Neural cell (in vitro differentiated cells): ENCODE measurements around the gene ACAD9. TPM values are rescaled to one million over a fixed set of nuclear protein-coding genes. Genes with fewer than 3 reads are reported as not detected.

Experiments used
- H2AFZ ChIP-seq: fragments of 200-600, 300-800 bp; sonication (generic), shearing (Covaris generic); 2 replicates; pipeline ENCODE4 v1.6.0; 2014; ENCODE audit warnings: low read depth, mild to moderate bottlenecking, antibody characterized with exemption, low read length, moderate library complexity
- H3F3A ChIP-seq: fragments of 200-600 bp; shearing (Covaris generic); 2 replicates; pipeline ENCODE4 v1.6.1; 2016; ENCODE audit warnings: mild to moderate bottlenecking, moderate library complexity, mixed read lengths, antibody characterized with exemption, low read length; ENCODE audit not compliant: insufficient read depth, poor library complexity, severe bottlenecking
- H3K27ac ChIP-seq: fragments of 200-600, 300-800 bp; sonication (generic), shearing (Covaris generic); 2 replicates; pipeline ENCODE4 v1.5.1; 2014; ENCODE audit warnings: mild to moderate bottlenecking, low read length, moderate library complexity
- H3K27me3 ChIP-seq: fragments of 300-800, 200-600 bp; sonication (generic), shearing (Covaris generic); 2 replicates; pipeline ENCODE4 v1.6.0; 2014; ENCODE audit warnings: mild to moderate bottlenecking, low read depth, low read length, moderate library complexity; ENCODE audit not compliant: insufficient read depth
- H3K36me3 ChIP-seq: fragments of 300-800, 200-600 bp; sonication (generic), shearing (Covaris generic); 2 replicates; pipeline ENCODE4 v1.5.1; 2014; ENCODE audit warnings: mild to moderate bottlenecking, antibody characterized with exemption, low read length, moderate library complexity; ENCODE audit not compliant: insufficient read depth
- H3K4me2 ChIP-seq: fragments of 300-800, 200-600 bp; sonication (generic), shearing (Covaris generic); 2 replicates; pipeline ENCODE4 v1.6.0; 2014; ENCODE audit warnings: mild to moderate bottlenecking, low read length
- H3K4me3 ChIP-seq: fragments of 300-800, 200-600 bp; sonication (generic), shearing (Covaris generic); 2 replicates; pipeline ENCODE4 v1.5.1; 2014; ENCODE audit warnings: mild to moderate bottlenecking, low read length, moderate library complexity
- H3K79me2 ChIP-seq: fragments of 200-600 bp; shearing (Covaris generic); replicated peaks from 2 replicates; pipeline ENCODE4 v1.6.0; 2014; ENCODE audit warnings: mild to moderate bottlenecking, low read length, moderate library complexity; ENCODE audit not compliant: insufficient read depth
- H3K9ac ChIP-seq: fragments of 300-800, 200-600 bp; sonication (generic), shearing (Covaris generic); 2 replicates; pipeline ENCODE4 v1.6.1; 2016; ENCODE audit warnings: mild to moderate bottlenecking, low read length, mixed read lengths
- H3K9me2 ChIP-seq: fragments of 200-600 bp; shearing (Covaris generic); 2 replicates; pipeline ENCODE4 v1.6.1; 2016; ENCODE audit warnings: mild to moderate bottlenecking, low read length, mixed read lengths; ENCODE audit not compliant: insufficient read depth
- H3K9me3 ChIP-seq: fragments of 200-600, 300-800 bp; sonication (generic), shearing (Covaris generic); 2 replicates; pipeline ENCODE4 v1.6.1; 2016; ENCODE audit warnings: mild to moderate bottlenecking, mixed run types, low read length, moderate library complexity, mixed read lengths
- H4K20me1 ChIP-seq: fragments of 200-600 bp; shearing (Covaris generic); 2 replicates; pipeline ENCODE4 v1.6.1; 2016; ENCODE audit warnings: mild to moderate bottlenecking, mixed run types; ENCODE audit not compliant: insufficient read depth
- EP300 ChIP-seq: fragments of 450-650 bp; conservative IDR thresholded peaks from 2 replicates; pipeline ENCODE4 v1.6.1; 2014; ENCODE audit warnings: antibody characterized with exemption, mild to moderate bottlenecking, moderate library complexity; ENCODE audit not compliant: poor library complexity, severe bottlenecking
- EZH2 ChIP-seq: fragments of 200-600, 300-800 bp; shearing (Covaris generic), sonication (generic); IDR thresholded peaks from 2 replicates; pipeline ENCODE4 v1.6.1; 2014; ENCODE audit warnings: antibody characterized with exemption, low read length, borderline replicate concordance, mild to moderate bottlenecking; ENCODE audit not compliant: insufficient read depth, poor library complexity, severe bottlenecking
- MXI1 ChIP-seq: fragments of 450-650 bp; conservative IDR thresholded peaks from 2 replicates; pipeline ENCODE4 v1.6.1; 2014; ENCODE audit warnings: antibody characterized with exemption, mild to moderate bottlenecking; ENCODE audit not compliant: poor library complexity, severe bottlenecking
- POLR2AphosphoS5 ChIP-seq: IDR thresholded peaks from 2 replicates; pipeline ENCODE4 v1.6.1; 2012
- RAD21 ChIP-seq: fragments of 450-650 bp; conservative IDR thresholded peaks from 2 replicates; pipeline ENCODE4 v1.6.1; 2014; ENCODE audit warnings: antibody characterized with exemption, mild to moderate bottlenecking, moderate library complexity
- SMC3 ChIP-seq: fragments of 450-650 bp; conservative IDR thresholded peaks from 2 replicates; pipeline ENCODE4 v1.6.1; 2014; ENCODE audit warnings: antibody characterized with exemption, mild to moderate bottlenecking, moderate library complexity; ENCODE audit not compliant: poor library complexity
- TAF1 ChIP-seq: IDR thresholded peaks from 2 replicates; pipeline ENCODE4 v1.6.1; 2012; ENCODE audit warnings: low read depth
- polyA plus RNA-seq: library from polyadenylated mRNA; depleted of rRNA; stranded (reverse); fragments of >200 nt; gene quantifications from 2 replicates; pipeline ENCODE4 v1.2.3, GENCODE V29; 2014
- TF ChIP-seq, protein P1 (sequence below): fragments of 450-650 bp; IDR thresholded peaks from 2 replicates; pipeline ENCODE4 v1.5.1; 2014; ENCODE audit warnings: antibody characterized with exemption, mild to moderate bottlenecking, moderate library complexity; ENCODE audit not compliant: poor library complexity, severe bottlenecking
- TF ChIP-seq, protein P2 (sequence below): IDR thresholded peaks from 2 replicates; pipeline ENCODE4 v1.6.1; 2012; ENCODE audit warnings: borderline replicate concordance

Gene ACAD9
- polyA plus RNA-seq, 1 donor from 2014 or later: 33.5 TPM

- TF ChIP-seq, protein P1, sequence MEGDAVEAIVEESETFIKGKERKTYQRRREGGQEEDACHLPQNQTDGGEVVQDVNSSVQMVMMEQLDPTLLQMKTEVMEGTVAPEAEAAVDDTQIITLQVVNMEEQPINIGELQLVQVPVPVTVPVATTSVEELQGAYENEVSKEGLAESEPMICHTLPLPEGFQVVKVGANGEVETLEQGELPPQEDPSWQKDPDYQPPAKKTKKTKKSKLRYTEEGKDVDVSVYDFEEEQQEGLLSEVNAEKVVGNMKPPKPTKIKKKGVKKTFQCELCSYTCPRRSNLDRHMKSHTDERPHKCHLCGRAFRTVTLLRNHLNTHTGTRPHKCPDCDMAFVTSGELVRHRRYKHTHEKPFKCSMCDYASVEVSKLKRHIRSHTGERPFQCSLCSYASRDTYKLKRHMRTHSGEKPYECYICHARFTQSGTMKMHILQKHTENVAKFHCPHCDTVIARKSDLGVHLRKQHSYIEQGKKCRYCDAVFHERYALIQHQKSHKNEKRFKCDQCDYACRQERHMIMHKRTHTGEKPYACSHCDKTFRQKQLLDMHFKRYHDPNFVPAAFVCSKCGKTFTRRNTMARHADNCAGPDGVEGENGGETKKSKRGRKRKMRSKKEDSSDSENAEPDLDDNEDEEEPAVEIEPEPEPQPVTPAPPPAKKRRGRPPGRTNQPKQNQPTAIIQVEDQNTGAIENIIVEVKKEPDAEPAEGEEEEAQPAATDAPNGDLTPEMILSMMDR: no peak
- TF ChIP-seq SMC3 (no peak), RAD21 (no peak), MXI1 (no peak), EP300 (no peak), EZH2 (no peak), TAF1 (no peak), POLR2AphosphoS5 (no peak)
- TF ChIP-seq, protein P2, sequence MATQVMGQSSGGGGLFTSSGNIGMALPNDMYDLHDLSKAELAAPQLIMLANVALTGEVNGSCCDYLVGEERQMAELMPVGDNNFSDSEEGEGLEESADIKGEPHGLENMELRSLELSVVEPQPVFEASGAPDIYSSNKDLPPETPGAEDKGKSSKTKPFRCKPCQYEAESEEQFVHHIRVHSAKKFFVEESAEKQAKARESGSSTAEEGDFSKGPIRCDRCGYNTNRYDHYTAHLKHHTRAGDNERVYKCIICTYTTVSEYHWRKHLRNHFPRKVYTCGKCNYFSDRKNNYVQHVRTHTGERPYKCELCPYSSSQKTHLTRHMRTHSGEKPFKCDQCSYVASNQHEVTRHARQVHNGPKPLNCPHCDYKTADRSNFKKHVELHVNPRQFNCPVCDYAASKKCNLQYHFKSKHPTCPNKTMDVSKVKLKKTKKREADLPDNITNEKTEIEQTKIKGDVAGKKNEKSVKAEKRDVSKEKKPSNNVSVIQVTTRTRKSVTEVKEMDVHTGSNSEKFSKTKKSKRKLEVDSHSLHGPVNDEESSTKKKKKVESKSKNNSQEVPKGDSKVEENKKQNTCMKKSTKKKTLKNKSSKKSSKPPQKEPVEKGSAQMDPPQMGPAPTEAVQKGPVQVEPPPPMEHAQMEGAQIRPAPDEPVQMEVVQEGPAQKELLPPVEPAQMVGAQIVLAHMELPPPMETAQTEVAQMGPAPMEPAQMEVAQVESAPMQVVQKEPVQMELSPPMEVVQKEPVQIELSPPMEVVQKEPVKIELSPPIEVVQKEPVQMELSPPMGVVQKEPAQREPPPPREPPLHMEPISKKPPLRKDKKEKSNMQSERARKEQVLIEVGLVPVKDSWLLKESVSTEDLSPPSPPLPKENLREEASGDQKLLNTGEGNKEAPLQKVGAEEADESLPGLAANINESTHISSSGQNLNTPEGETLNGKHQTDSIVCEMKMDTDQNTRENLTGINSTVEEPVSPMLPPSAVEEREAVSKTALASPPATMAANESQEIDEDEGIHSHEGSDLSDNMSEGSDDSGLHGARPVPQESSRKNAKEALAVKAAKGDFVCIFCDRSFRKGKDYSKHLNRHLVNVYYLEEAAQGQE: no peak
- Histone ChIP-seq H2AFZ (no peak overlapping the region), H3K27me3 (no peaks in the 10 kb centered on the region), H3K9me2 (no peaks in the 10 kb centered on the region), H3F3A (no peaks in the 10 kb centered on the region), H3K36me3 (no peaks in the 10 kb centered on the region), H3K79me2 (no peaks in the 10 kb centered on the region), H4K20me1 (no peaks in the 10 kb centered on the region), H3K4me2 (no peak overlapping the region), H3K27ac (no peak overlapping the region), H3K4me3 (no peak overlapping the region), H3K9me3 (no peaks in the 10 kb centered on the region), H3K9ac (no peak overlapping the region)
Observed at GRCh38 chr3:128946411-128946810, 67.0 kb downstream of the ACAD9 start.

- H3K9ac ChIP-seq: no peak overlapping the region
- H3K79me2 ChIP-seq: no peaks in the 10 kb centered on the region
Observed at GRCh38 chr3:128949158-128949557, 69.7 kb downstream of the ACAD9 start.

More at GRCh38 chr3:128949158-128949557, 69.7 kb downstream of the ACAD9 start:
- H3K9me3 ChIP-seq: no peaks in the 10 kb centered on the region
- H2AFZ ChIP-seq: no peak overlapping the region
- H3K27ac ChIP-seq: no peak overlapping the region
- no peak overlapping the region for H3K4me2 ChIP-seq
- TF ChIP-seq MXI1 (no peak), SMC3 (no peak), RAD21 (no peak), TAF1 (no peak), EZH2 (no peak), EP300 (no peak), POLR2AphosphoS5 (no peak)
- TF ChIP-seq, protein P2: no peak
- TF ChIP-seq, protein P1: no peak
- H3K27me3 ChIP-seq: no peaks in the 10 kb centered on the region
- no peaks in the 10 kb centered on the region for H3K36me3 ChIP-seq
- H3F3A ChIP-seq: no peaks in the 10 kb centered on the region
- no peak overlapping the region for H3K4me3 ChIP-seq
- H4K20me1 ChIP-seq: no peaks in the 10 kb centered on the region
- H3K9me2 ChIP-seq: no peaks in the 10 kb centered on the region
